Measurements from ENCODE around the gene MMD.
A peak's percentile ranks its signal among the peaks of the same experiment; 100 is the strongest.
"Not testable (repeated sequence)": the region's sequence is repeated elsewhere in the genome, so short reads cannot be mapped to it uniquely, and the experiment has no call there.

Gene MMD

GRCh38 chr17:55442953-55443683 lies 21.5 kb upstream of the MMD start:
- FAIRE-seq: no peak

- FAIRE-seq: no peak
Measured at GRCh38 chr17:55442462-55442861, 20.8 kb upstream of the MMD start.

- no peak for FAIRE-seq
Measured at GRCh38 chr17:55441544-55441943, 19.9 kb upstream of the MMD start.

GRCh38 chr17:55440391-55440790 lies 18.8 kb upstream of the MMD start:
- no peak for FAIRE-seq

GRCh38 chr17:55437159-55437605 lies 15.5 kb upstream of the MMD start:
- no peak for FAIRE-seq

- FAIRE-seq: no peak
Measured at GRCh38 chr17:55436224-55437158, 14.9 kb upstream of the MMD start.

GRCh38 chr17:55435408-55435807 lies 13.8 kb upstream of the MMD start:
- FAIRE-seq: no peak

- FAIRE-seq: no peak
Measured at GRCh38 chr17:55434721-55435120, 13.1 kb upstream of the MMD start.

GRCh38 chr17:55433629-55434422 lies 12.2 kb upstream of the MMD start:
- FAIRE-seq: no peak

GRCh38 chr17:55433029-55433628 lies 11.5 kb upstream of the MMD start:
- FAIRE-seq: no peak

GRCh38 chr17:55432358-55433028 lies 10.9 kb upstream of the MMD start:
- no peak for FAIRE-seq

- not testable (repeated sequence) for FAIRE-seq
Measured at GRCh38 chr17:55431914-55432313, 10.3 kb upstream of the MMD start.

- no peak for FAIRE-seq
Measured at GRCh38 chr17:55430541-55431288, 9.1 kb upstream of the MMD start.

GRCh38 chr17:55427587-55427882 lies 5.9 kb upstream of the MMD start:
- no peak for FAIRE-seq

- FAIRE-seq: no peak
Measured at GRCh38 chr17:55426851-55427586, 5.4 kb upstream of the MMD start.

- no peak for FAIRE-seq
Measured at GRCh38 chr17:55424893-55425540, 3.4 kb upstream of the MMD start.

- no peak for FAIRE-seq
Measured at GRCh38 chr17:55423535-55423934, 1.9 kb upstream of the MMD start.

- not testable (repeated sequence) for FAIRE-seq
Measured at GRCh38 chr17:55422828-55423164, 1.2 kb upstream of the MMD start.

- no peak for FAIRE-seq
Measured at GRCh38 chr17:55420776-55421178, 858 bp downstream of the MMD start.

- peak; percentile 31 for FAIRE-seq
Measured at GRCh38 chr17:55420067-55420775, 1.4 kb downstream of the MMD start.
